KMS-11 (cell line): ENCODE data around the gene LRRC14B.

Source experiments
- H2AFZ ChIP-seq: fragments of 200-600 bp; sonication (generic); 2 replicates; pipeline ENCODE4 v1.6.1; 2016; ENCODE audit warnings: antibody characterized with exemption, mixed run types, low read depth
- H3K27ac ChIP-seq: fragments of 200-600 bp; sonication (generic); 2 replicates; pipeline ENCODE4 v1.6.1; 2016; ENCODE audit warnings: mild to moderate bottlenecking, mixed run types
- H3K27me3 ChIP-seq: fragments of 200-600 bp; sonication (generic); 2 replicates; pipeline ENCODE4 v1.6.1; 2017; ENCODE audit warnings: mild to moderate bottlenecking, low read depth, mixed run types, moderate library complexity; ENCODE audit not compliant: insufficient read depth
- H3K36me3 ChIP-seq: fragments of 200-600 bp; sonication (generic); 2 replicates; pipeline ENCODE4 v1.6.1; 2017; ENCODE audit warnings: mild to moderate bottlenecking, mixed run types; ENCODE audit not compliant: insufficient read depth
- H3K4me1 ChIP-seq: fragments of 200-600 bp; sonication (generic); 2 replicates; pipeline ENCODE4 v1.6.1; 2016; ENCODE audit warnings: mild to moderate bottlenecking, low read depth, mixed run types; ENCODE audit not compliant: poor library complexity, severe bottlenecking
- H3K4me2 ChIP-seq: fragments of 200-600 bp; sonication (generic); 2 replicates; pipeline ENCODE4 v1.7.0; 2016; ENCODE audit warnings: mild to moderate bottlenecking, mixed run types
- H3K4me3 ChIP-seq: fragments of 200-600 bp; sonication (generic); IDR thresholded peaks from 2 replicates; pipeline ENCODE4 v1.6.1; 2017; ENCODE audit warnings: low read depth, low read length, mixed read lengths; ENCODE audit not compliant: insufficient read depth
- H3K79me2 ChIP-seq: fragments of 200-600 bp; sonication (generic); 2 replicates; pipeline ENCODE4 v1.6.1; 2016; ENCODE audit warnings: low read depth, mixed run types; ENCODE audit not compliant: insufficient read depth
- H3K9ac ChIP-seq: fragments of 200-600 bp; sonication (generic); 2 replicates; pipeline ENCODE4 v1.6.1; 2016; ENCODE audit warnings: mild to moderate bottlenecking, mixed run types
- H4K20me1 ChIP-seq: fragments of 200-600 bp; sonication (generic); 2 replicates; pipeline ENCODE4 v1.6.1; 2016; ENCODE audit warnings: mild to moderate bottlenecking, mixed run types; ENCODE audit not compliant: insufficient read depth
- CTCF ChIP-seq: fragments of 200-600 bp; sonication (generic); conservative IDR thresholded peaks from 2 replicates; pipeline ENCODE4 v1.6.1; 2017; ENCODE audit warnings: low read depth, mild to moderate bottlenecking, antibody characterized with exemption, low read length, moderate library complexity, mixed read lengths

LRRC14B gene

DNA sequence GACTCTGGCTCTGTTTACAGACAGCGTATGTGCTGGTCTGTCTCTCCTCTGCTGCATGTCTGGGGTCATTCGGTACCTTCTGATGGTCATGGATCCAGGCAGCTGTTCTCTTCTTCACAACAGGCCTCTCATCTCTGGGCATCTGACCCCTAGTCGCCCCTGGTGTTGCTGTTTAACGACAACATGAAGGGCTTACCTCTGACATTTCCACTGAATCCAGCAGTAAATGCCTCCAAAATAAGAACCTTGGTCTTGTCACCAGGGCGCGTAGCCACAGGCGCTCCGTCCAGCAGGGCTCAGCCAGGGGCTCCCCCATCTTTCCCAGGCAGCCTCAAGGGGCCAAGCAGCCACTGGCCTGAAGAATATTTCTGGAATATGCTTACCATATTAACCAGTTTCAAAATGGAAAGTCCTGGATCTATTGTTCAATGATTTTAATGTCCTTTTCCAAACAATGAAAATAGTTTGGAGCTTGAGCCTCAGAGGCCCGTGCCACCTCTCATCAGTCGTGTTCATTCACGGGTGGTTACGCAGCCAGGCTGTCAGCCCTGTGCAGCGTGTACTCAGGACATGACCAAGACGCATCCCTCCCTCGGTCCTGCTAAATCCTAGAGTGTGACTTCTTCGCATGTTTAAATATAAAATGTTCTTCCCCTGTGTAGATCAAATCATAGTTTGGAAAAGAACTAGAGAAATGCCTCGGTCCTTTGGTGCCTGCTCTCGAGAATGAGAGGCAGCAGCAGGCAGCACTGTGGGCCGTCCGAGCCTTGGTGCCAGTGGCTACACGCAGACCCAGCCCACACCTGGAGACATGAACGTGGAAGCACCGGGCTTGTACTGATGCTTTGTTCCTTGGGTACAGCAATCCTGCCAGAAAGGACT lies 30.1 kb upstream of the LRRC14B start:
- Histone ChIP-seq H3K4me3 (no peak overlapping the region), H3K4me2 (no peak overlapping the region), H3K4me1 (no peaks in the 10 kb centered on the region), H3K27me3 (no peaks in the 10 kb centered on the region), H3K9ac (no peak overlapping the region), H3K36me3 (no peaks in the 10 kb centered on the region), H4K20me1 (no peaks in the 10 kb centered on the region), H3K79me2 (no peaks in the 10 kb centered on the region), H2AFZ (no peak overlapping the region), H3K27ac (no peak overlapping the region)
- no peak for TF ChIP-seq CTCF

DNA sequence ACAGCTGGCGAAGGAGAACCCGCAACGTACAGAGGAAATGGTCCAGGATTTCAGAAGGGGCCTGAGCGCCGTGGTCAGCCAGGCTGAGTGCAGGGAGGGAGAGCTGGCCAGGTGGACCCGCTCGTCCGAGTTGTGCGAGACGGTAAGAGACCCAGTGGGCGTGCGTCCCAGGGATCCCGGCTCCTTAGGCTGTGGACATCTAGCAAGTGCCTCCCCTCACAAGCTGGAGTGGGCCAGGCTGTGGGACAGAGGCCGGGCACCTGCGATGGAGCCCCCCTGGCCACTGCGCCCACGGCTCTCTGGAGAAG lies 29.5 kb upstream of the LRRC14B start:
- Histone ChIP-seq H3K4me2 (no peak overlapping the region), H3K79me2 (no peaks in the 10 kb centered on the region), H3K9ac (no peak overlapping the region), H3K27me3 (no peaks in the 10 kb centered on the region), H2AFZ (no peak overlapping the region), H3K36me3 (no peaks in the 10 kb centered on the region), H3K4me3 (no peak overlapping the region), H4K20me1 (no peaks in the 10 kb centered on the region), H3K27ac (no peak overlapping the region), H3K4me1 (no peaks in the 10 kb centered on the region)
- no peak for TF ChIP-seq CTCF

DNA sequence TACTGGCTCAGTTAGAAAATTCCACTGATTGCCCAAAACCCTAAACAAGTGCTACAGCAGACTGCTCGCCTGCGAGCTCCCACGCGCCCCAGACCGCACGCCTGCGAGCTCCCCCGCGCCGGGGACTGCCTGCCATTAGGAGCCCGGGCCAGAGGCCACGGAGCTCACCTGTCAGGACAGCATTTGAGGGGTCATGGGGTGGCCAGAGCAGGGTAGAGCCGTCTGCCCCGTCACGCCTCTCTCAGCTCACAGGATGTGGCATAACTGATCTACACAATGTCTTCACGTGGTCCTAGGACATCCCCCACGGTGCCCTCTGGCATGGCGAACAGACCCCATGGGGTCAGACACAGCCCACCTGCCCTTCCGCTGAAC lies 29.1 kb upstream of the LRRC14B start:
- no peaks in the 10 kb centered on the region for H3K36me3 ChIP-seq
- H3K27ac ChIP-seq, result no peak overlapping the region
- no peak overlapping the region for H3K9ac ChIP-seq
- H3K27me3 ChIP-seq, result no peaks in the 10 kb centered on the region
- H4K20me1 ChIP-seq, result no peaks in the 10 kb centered on the region
- no peak overlapping the region for H3K4me3 ChIP-seq
- no peak for TF ChIP-seq CTCF
- no peaks in the 10 kb centered on the region for H3K4me1 ChIP-seq
- H3K79me2 ChIP-seq, result no peaks in the 10 kb centered on the region
- no peak overlapping the region for H2AFZ ChIP-seq
- no peak overlapping the region for H3K4me2 ChIP-seq

- no peaks in the 10 kb centered on the region for H3K4me1 ChIP-seq
These were observed 28.5 kb upstream of the LRRC14B start for GRCh38 chr5:162565-163337.

More at GRCh38 chr5:162565-163337, 28.5 kb upstream of the LRRC14B start:
- no peak for TF ChIP-seq CTCF
- no peaks in the 10 kb centered on the region for H3K36me3 ChIP-seq
- H2AFZ ChIP-seq, result no peak overlapping the region
- H3K27ac ChIP-seq, result no peak overlapping the region
- H3K27me3 ChIP-seq, result no peaks in the 10 kb centered on the region
- no peak overlapping the region for H3K4me3 ChIP-seq
- no peak overlapping the region for H3K9ac ChIP-seq
- no peaks in the 10 kb centered on the region for H4K20me1 ChIP-seq
- no peak overlapping the region for H3K4me2 ChIP-seq
- no peaks in the 10 kb centered on the region for H3K79me2 ChIP-seq
